Measurements from ENCODE around the gene ARID3B. TPM values are rescaled to one million over a fixed set of nuclear protein-coding genes. Genes with fewer than 3 reads are reported as not detected.

ARID3B gene
- total RNA-seq, 1 donor = 3.6 TPM

Other genes with a start within 250 kb of the ARID3B start
- gene CYP11A1, start 173.6 kb upstream of the ARID3B start, total RNA-seq = 1.4 and 2.1 TPM in 2 replicates
- gene SEMA7A, start 107.3 kb upstream of the ARID3B start, total RNA-seq = 30.4 and 36.2 TPM in 2 replicates
- gene UBL7, start 80.1 kb upstream of the ARID3B start, total RNA-seq = 39.8 and 41.3 TPM in 2 replicates
- 42.7 and 47.0 TPM in 2 replicates for gene CLK3, start 74.6 kb downstream of the ARID3B start, total RNA-seq
- gene EDC3, start 154.8 kb downstream of the ARID3B start, total RNA-seq = 9.8 and 11.2 TPM in 2 replicates
- gene CYP1A1, start 184.3 kb downstream of the ARID3B start, total RNA-seq = 0.36 TPM in 1 of 2 replicates, not detected in the other
- not detected in 2 replicates for gene CYP1A2, start 207.6 kb downstream of the ARID3B start, total RNA-seq
- gene CSK, start 240.9 kb downstream of the ARID3B start, total RNA-seq = 30.6 and 31.5 TPM in 2 replicates